Activated naive CD4-positive, alpha-beta T cell treated with anti-CD3 and anti-CD28 coated beads, Interleukin-2, amount 50 U/mL, for 16 hours (primary cell): ENCODE data around the gene CHST8.
A peak's percentile ranks its signal among the peaks of the same experiment; 100 is the strongest.

ENCODE experiments used
- DNase-seq: peaks from one replicate; pipeline ENCODE4 v3.0.0-alpha.2; 2020

CHST8 gene

DNA sequence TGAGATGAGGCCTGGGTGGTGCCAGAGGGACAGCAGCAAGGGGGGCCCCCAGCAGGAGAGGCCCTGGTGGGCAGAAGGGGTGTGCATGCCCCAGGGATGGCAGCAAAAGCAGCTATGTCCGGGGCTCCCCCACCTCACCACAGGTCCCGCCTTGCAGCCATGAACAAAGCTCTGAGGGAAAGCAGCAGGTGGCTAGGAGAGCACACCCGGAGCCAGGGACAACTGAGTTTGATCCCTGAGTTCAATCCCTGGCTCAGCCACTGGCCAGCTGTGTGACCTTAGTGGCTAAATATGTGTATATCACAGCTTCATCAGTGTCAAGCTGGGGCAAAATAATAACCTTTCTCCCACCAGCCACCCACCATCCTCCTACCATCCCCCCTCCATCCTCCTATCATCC, 127.3 kb downstream of the CHST8 start:
- DNase-seq = no peak

- DNase-seq = no peak
These were observed 127.9 kb downstream of the CHST8 start for GRCh38 chr19:33749619-33750175.

- no peak for DNase-seq
These were observed 129.1 kb downstream of the CHST8 start for GRCh38 chr19:33750587-33751435.

DNA sequence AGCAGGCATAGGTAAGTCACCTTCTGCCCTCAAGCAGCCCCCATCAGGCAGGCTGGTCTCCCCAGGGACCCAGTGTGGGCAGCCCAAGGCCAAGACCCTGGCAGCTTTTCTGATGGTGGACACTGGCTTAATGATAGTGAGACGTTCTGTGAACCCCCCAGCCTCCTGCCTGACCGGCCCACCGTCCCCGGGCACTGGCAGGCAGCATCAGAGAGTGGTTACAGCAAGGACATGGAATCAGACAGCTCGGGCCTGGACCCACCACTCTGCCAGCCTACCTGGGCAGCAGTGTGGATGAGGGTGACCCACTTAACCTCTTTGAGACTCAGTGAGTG, 129.7 kb downstream of the CHST8 start:
- no peak for DNase-seq

DNA sequence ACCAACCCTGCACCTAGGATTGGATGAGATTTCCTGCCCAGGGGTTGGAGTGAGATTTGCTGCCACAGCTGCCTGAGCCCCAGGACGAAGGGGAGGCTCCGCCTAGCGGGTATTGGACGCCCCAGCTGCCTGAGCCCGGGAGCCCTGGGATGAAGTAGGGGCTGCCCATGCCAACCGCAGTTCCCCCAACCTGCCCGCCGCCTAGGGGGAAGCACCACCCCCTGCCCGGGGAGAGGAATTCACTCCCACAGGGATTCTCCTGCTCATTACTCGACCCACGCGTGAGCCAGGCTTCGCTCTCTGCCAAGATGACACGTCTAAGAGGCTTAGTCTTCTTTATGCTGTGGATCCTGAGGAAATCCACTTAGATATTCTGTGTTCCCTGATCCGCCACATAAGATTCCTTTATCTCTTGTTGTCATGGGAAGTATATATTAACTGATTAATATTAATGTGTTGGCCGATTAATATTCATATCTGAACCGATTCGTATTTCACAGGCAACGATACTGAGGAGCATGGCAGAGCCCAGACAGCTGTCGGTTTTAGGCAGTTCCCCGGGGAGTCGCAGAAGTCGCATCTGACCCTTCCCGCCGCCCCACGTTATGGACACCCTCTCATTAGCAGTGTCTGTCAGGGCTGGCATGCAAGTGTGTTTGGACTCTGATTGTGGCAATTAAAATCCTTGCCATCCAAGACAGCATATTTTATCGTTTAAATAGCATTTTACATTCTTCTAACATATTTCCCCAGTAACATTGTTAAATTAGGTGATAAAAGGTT, 130.5 kb downstream of the CHST8 start:
- DNase-seq = no peak

- DNase-seq = no peak
These were observed 131.2 kb downstream of the CHST8 start for GRCh38 chr19:33752945-33753344.

GRCh38 chr19:33754361-33754760, 132.6 kb downstream of the CHST8 start:
- no peak for DNase-seq

- DNase-seq = no peak
These were observed 133.6 kb downstream of the CHST8 start for GRCh38 chr19:33755099-33756035.

DNA sequence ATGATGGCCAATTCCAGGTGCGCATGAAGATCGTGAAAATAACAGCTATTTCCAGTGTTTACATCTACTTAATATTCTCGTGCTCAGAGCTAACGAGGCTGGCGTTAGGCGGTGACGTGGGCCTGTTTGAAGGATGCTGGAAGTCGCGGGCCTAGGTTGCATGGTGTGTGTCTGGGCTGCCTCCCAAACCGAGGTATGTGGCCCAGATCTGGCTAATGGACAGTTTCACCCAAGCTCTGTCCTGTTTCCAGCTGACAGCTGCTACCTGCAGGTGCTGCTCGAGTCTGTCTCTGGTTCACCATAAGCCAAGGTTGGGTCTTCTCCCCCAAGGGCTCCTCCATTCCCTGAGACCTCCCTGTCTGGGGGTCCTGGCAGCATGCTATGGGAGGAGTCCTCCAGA, 134.4 kb downstream of the CHST8 start:
- no peak for DNase-seq

- DNase-seq = no peak
These were observed 136.8 kb downstream of the CHST8 start for GRCh38 chr19:33758541-33759013.

- no peak for DNase-seq
These were observed 137.6 kb downstream of the CHST8 start for GRCh38 chr19:33759356-33759755.

- DNase-seq = no peak
These were observed 142.0 kb downstream of the CHST8 start for GRCh38 chr19:33763633-33764371.

GRCh38 chr19:33766623-33767022, 144.9 kb downstream of the CHST8 start:
- no peak for DNase-seq

- DNase-seq = no peak
These were observed 146.2 kb downstream of the CHST8 start for GRCh38 chr19:33767898-33768413.

DNA sequence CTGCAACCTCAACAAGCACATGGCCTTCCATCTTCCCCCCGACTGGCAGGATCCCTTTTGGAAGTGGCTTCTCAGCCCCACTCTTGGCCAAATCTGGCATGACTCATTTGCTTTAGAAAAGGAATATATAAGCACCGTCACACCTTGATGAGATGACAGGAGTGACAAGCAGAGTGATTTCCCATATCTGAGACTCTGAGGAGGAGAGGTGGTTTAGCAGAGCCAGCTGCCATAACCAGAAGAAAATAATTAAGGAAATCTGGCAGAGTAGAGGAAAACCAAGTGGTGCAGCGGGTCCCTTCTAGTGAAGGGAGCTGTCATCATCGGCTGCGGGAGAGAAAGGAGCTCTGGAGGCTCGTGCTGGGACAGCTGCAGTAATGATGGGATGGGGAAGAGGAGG, 147.5 kb downstream of the CHST8 start:
- no peak for DNase-seq

DNA sequence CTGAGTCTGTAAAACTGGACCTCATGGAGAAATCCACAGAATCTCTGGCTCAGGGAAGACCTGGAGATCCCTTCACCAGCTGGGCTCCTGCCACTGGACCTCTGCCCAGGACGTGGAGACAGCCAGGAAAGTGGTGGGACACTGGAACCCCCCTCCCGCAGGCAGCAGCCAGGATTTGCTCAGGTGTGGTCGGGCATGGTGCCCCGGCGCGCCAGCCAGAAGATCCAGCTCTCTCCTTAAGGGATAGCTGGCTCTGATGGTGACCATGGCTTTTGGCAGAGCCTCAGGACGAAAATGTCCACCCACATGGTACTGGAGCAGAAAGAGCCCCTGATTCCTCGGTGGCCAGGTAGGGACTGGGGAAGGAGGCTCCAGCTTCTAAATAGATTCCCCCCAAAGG, 148.4 kb downstream of the CHST8 start:
- DNase-seq = no peak

GRCh38 chr19:33771384-33772101, 149.8 kb downstream of the CHST8 start:
- peak; percentile 60 for DNase-seq

GRCh38 chr19:33772102-33772857, 150.5 kb downstream of the CHST8 start:
- DNase-seq = no peak

GRCh38 chr19:33772858-33773180, 151.1 kb downstream of the CHST8 start:
- no peak for DNase-seq
